Gastroesophageal sphincter (tissue), 2 donors: ENCODE results near the gene P3H2.

Experiments used
- POLR2A ChIP-seq, 2 donors: fragments of 450-650 bp; IDR thresholded peaks; one replicate each; pipeline ENCODE4 v1.6.1; 2017; ENCODE audit warnings: antibody characterized with exemption in 2 of 2, mild to moderate bottlenecking in 2 of 2, moderate library complexity in 1 of 2
- POLR2AphosphoS5 ChIP-seq: sonication (generic); formaldehyde crosslinking; IDR thresholded peaks from one replicate; pipeline ENCODE4 v1.6.1; 2017; ENCODE audit warnings: antibody characterized with exemption

DNA sequence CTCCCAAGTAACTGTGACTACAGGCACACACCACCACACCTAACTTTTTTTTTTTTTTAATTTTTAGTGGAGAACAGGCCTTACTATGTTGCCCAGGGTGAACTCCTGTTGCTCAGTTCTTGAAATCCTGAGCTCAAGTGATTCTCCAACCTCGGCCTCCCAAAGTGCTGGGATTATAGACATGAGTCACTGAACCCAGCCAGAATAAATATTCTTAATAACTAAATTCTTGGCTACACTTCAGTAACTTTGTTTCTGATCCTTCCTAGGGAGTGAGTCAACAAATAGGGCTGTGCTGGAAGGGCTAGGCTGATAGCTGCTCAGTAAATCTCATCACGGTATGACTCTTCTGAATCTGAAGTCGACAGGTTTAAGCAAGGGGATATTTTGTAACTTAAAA, 56.6 kb downstream of the P3H2 start:
- TF ChIP-seq POLR2A (IDR thresholded peaks at IDR 0.05): no peak
- TF ChIP-seq POLR2AphosphoS5: peak; percentile 29
